PC-9 (cell line): ENCODE data around the gene GYPC. TPM values are rescaled to one million over a fixed set of nuclear protein-coding genes. Genes with fewer than 3 reads are reported as not detected.
"Not testable (repeated sequence)": the region's sequence is repeated elsewhere in the genome, so short reads cannot be mapped to it uniquely, and the experiment has no call there.

Experiments
- BruUV-seq: library from RNA; stranded (reverse); fragments of 400-500 nt; replicated peaks from 2 replicates; lab custom pipeline; 2021; lab: Mats Ljungman, UMichigan
- CTCF ChIA-PET: fragments of 300-600 bp; sonication (Branson Sonifier 250); formaldehyde crosslinking; loops from one replicate; lab custom pipeline; 2022; ENCODE audit warnings: antibody characterized with exemption; lab: Charles Lee
- POLR2A ChIA-PET: fragments of 300-600 bp; sonication (Branson Sonifier 250); formaldehyde crosslinking; loops from one replicate; lab custom pipeline; 2022; ENCODE audit warnings: antibody characterized with exemption; ENCODE audit not compliant: unreplicated experiment; lab: Charles Lee
- DNase-seq, 2 experiments: peaks; one replicate each; pipeline versions ENCODE4 v3.0.0 to v3.0.0-alpha.2; 2015 to 2022; ENCODE audit warnings: mixed read lengths in 1 of 2
- H2AFZ ChIP-seq: fragments of 200-600 bp; sonication (generic); 2 replicates; pipeline ENCODE4 v1.8.1; 2017; ENCODE audit warnings: antibody characterized with exemption
- H3F3A ChIP-seq: fragments of 200-600 bp; sonication (generic); 2 replicates; pipeline ENCODE4 v1.8.1; 2017; ENCODE audit warnings: antibody characterized with exemption, mild to moderate bottlenecking, low read depth; ENCODE audit not compliant: insufficient read depth
- H3K27ac ChIP-seq: fragments of 200-600 bp; sonication (generic); 2 replicates; pipeline ENCODE4 v1.6.1; 2016; ENCODE audit warnings: mixed run types
- H3K27me3 ChIP-seq: fragments of 200-600 bp; sonication (generic); 2 replicates; pipeline ENCODE4 v1.6.1; 2016; ENCODE audit warnings: low read depth, mixed run types; ENCODE audit not compliant: insufficient read depth
- H3K36me3 ChIP-seq: fragments of 200-600 bp; sonication (generic); 2 replicates; pipeline ENCODE4 v1.6.1; 2016; ENCODE audit warnings: low read depth, mixed run types
- H3K4me1 ChIP-seq: fragments of 200-600 bp; sonication (generic); replicated peaks from 2 replicates; pipeline ENCODE4 v1.6.1; 2016; ENCODE audit warnings: mixed run types; ENCODE audit not compliant: insufficient read depth
- H3K4me2 ChIP-seq: fragments of 200-600 bp; sonication (generic); 2 replicates; pipeline ENCODE4 v1.6.1; 2017; ENCODE audit warnings: mixed run types
- H3K4me3 ChIP-seq: fragments of 200-600 bp; sonication (generic); 2 replicates; pipeline ENCODE4 v1.6.1; 2016; ENCODE audit warnings: mixed run types
- H3K79me2 ChIP-seq: fragments of 200-600 bp; sonication (generic); 2 replicates; pipeline ENCODE4 v1.6.1; 2017; ENCODE audit warnings: low read depth, mixed run types
- H3K9me2 ChIP-seq: fragments of 200-600 bp; sonication (generic); 2 replicates; pipeline ENCODE4 v1.8.1; 2017; ENCODE audit warnings: mild to moderate bottlenecking; ENCODE audit not compliant: insufficient read depth
- H3K9me3 ChIP-seq: fragments of 200-600 bp; sonication (generic); 2 replicates; pipeline ENCODE4 v1.8.1; 2016; ENCODE audit warnings: low read depth; ENCODE audit not compliant: insufficient read depth
- H4K20me1 ChIP-seq: fragments of 200-600 bp; sonication (generic); 2 replicates; pipeline ENCODE4 v1.8.1; 2017; ENCODE audit not compliant: insufficient read depth
- CTCF ChIP-seq: fragments of 200-600 bp; sonication (generic); conservative IDR thresholded peaks from 2 replicates; pipeline ENCODE4 v1.6.1; 2017; ENCODE audit warnings: mixed run types, antibody characterized with exemption, mild to moderate bottlenecking, moderate library complexity
- EZH2 ChIP-seq: fragments of 200-600 bp; sonication (generic); IDR thresholded peaks from 2 replicates; pipeline ENCODE4 v1.8.0; 2017; ENCODE audit warnings: antibody characterized with exemption, low read depth
- intact Hi-C: fragments of 100-400 bp; cut with micrococcal nuclease; formaldehyde crosslinking; loops from one replicate; pipeline ENCODE4 v1.10.0; 2022; ENCODE audit not compliant: unreplicated experiment
- total RNA-seq: library from RNA; stranded (reverse); gene quantifications from 2 replicates; pipeline ENCODE4 v1.2.3, GENCODE V29; 2021

GYPC gene
- total RNA-seq, 1 experiment from 2014 or later: not detected

DNA sequence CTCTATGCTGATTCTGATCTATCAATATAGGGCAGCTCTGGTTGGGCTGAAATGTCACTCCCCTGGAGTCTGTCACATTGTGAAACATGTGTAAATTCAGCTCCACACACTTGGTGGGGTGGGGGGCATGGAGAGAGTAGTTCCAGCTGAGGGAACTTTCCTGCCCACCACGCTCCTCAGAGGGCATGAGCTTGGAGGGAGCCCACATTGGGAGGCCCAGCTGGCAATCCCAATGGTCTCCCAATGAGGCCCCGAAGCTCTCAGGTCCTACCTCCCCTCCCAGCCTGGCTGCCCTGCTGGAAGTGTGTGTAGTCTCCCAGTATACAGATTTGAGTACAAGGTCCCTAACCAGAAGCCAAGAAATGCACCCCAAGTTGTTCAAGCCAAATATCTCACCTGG lies 31.5 kb downstream of the GYPC start:
- Histone ChIP-seq H3K9me3 (no peaks in the 10 kb centered on the region), H2AFZ (no peak overlapping the region), H3K27me3 (peaks cover 59% of the 10 kb centered on the region), H3K9me2 (no peaks in the 10 kb centered on the region), H4K20me1 (no peaks in the 10 kb centered on the region), H3F3A (no peaks in the 10 kb centered on the region), H3K27ac (no peak overlapping the region), H3K4me1 (no peaks in the 10 kb centered on the region), H3K36me3 (no peaks in the 10 kb centered on the region), H3K79me2 (no peaks in the 10 kb centered on the region), H3K4me2 (no peak overlapping the region), H3K4me3 (no peak overlapping the region)
- no peak for TF ChIP-seq CTCF
- no peak for TF ChIP-seq EZH2
- no peak for DNase-seq
- CTCF ChIA-PET: no interaction called here
- POLR2A ChIA-PET: no interaction called here
- BruUV-seq: no TSS peak
- intact Hi-C loops: no loop called here

DNA sequence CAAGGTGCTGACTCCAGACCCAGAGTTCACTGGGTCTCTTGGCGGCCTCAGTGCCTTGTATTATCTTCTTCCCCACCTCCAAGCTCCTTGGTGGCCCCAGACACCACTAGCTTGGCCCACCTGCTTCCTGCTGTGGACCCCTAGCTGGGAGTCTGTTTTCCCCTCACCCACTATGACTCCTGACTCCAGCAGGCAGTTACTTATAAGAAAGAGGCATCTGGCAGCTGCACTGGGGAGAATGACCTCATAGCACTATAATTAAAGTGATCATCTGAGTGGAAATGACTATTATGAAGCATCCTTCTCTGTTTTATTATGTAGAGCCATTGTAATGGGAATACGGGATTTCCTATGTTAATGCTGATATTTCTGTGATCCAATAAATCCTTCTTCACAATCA lies 32.6 kb downstream of the GYPC start:
- H3K27ac ChIP-seq, H3K36me3 ChIP-seq, H3K4me1 ChIP-seq, H3K9me2 ChIP-seq, POLR2A ChIA-PET, H3K79me2 ChIP-seq, H4K20me1 ChIP-seq, intact Hi-C loops, H2AFZ ChIP-seq, CTCF ChIA-PET, H3K9me3 ChIP-seq, H3K4me2 ChIP-seq, DNase-seq, H3K4me3 ChIP-seq, H3F3A ChIP-seq, BruUV-seq: not testable (repeated sequence)
- peaks cover 48% of the 10 kb centered on the region for H3K27me3 ChIP-seq

DNA sequence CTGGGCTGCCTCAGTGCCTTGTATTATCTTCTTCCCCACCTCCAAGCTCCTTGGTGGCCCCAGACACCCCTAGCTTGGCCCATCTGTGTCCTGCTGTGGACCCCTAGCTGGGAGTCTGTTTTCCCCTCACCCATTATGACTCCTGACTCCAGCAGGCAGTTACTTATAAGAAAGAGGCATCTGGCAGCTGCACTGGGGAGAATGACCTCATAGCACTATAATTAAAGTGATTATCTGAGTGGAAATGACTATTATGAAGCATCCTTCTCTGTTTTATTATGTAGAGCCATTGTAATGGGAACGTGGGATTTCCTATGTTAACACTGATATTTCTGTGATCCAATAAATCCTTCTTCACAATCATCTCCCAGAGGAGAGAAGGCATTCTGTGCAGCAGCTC lies 36.3 kb downstream of the GYPC start:
- POLR2A ChIA-PET, H3K9me3 ChIP-seq, BruUV-seq, H3K4me3 ChIP-seq, DNase-seq, H3F3A ChIP-seq, H3K9me2 ChIP-seq, H3K4me1 ChIP-seq, intact Hi-C loops, H3K27ac ChIP-seq, H3K36me3 ChIP-seq, H2AFZ ChIP-seq, CTCF ChIA-PET, H3K79me2 ChIP-seq, H4K20me1 ChIP-seq, H3K4me2 ChIP-seq: not testable (repeated sequence)
- H3K27me3 ChIP-seq: peaks cover 26% of the 10 kb centered on the region

GRCh38 chr2:126692934-126693592 lies 37.1 kb downstream of the GYPC start:
- H3K9me2 ChIP-seq, H3K9me3 ChIP-seq, H3F3A ChIP-seq, H2AFZ ChIP-seq, intact Hi-C loops, H3K27ac ChIP-seq, CTCF ChIA-PET, H3K4me3 ChIP-seq, H3K79me2 ChIP-seq, H4K20me1 ChIP-seq, BruUV-seq, DNase-seq, POLR2A ChIA-PET, H3K4me1 ChIP-seq, H3K36me3 ChIP-seq, H3K4me2 ChIP-seq: not testable (repeated sequence)
- H3K27me3 ChIP-seq: peaks cover 19% of the 10 kb centered on the region
